CD4-positive, alpha-beta T cell treated with Interleukin-17A for 4 hours (primary cell): Measurements from ENCODE around the gene LIN28A.
A peak's percentile ranks its signal among the peaks of the same experiment; 100 is the strongest.

Experiments
- DNase-seq: peaks from one replicate; pipeline ENCODE4 v3.0.0-alpha.2; 2020; ENCODE audit warnings: mixed read lengths

Gene LIN28A

DNA sequence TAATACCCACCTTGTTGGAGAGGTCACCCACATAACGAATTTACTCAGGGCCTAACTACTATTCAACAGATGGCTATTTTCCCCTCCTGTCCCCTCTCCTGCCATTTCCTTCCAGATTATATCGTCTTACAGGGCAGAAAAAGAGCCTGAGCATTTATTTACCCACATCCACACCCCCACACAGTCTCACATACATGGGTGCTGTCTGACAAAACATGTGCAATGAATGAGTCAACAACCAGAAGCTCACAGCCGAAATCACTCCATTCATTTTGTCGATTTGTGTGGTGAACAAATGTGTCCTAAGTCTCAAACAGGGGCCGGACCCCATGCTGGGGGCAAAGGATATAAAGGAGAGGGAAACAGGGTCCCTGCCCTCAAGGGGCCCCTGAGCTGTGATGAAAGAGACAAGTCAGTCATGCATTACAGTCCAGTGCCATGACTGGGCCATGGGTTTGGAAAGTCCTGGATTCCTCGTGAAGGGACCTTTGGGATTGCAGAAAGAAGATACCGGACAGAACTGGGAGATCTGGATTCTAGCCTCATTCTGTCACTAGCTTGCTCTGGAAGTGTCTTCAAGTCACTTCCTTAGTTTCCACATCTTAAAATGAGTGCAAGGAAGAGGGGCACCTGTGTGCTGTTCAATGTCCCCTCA is 21.7 kb upstream of the LIN28A start:
- no peak for DNase-seq

DNA sequence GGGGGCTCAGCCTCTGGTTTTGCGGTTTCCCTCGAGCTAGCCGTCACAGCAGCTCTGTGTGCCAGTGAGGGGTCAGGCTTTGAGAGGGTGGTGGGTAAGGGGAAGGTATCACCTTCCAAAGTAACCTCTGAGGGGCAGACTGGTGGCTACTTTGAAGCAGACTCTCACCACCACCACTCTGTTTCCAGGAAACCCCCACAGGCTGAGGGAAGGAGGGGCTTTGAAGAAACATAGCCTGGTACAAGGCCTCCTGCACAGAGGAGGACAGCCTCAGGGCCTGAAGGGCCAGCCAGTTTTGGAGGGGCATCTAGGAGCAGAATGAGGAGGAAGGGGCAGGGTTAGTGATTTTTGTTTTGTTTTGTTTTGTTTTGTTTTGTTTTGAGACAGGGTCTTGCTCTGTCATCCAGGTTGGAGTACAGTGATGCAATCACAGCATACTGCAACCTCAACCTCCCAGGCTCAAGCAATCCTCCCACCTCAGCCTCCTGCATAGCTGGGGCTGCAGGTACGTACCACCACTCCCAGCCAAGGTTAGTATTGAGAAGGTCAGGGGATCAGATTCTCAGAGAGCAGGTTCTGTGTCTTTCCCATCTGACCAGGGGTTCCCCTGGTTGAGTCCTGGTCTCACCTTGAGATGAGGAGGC is 20.9 kb upstream of the LIN28A start:
- no peak for DNase-seq

DNA sequence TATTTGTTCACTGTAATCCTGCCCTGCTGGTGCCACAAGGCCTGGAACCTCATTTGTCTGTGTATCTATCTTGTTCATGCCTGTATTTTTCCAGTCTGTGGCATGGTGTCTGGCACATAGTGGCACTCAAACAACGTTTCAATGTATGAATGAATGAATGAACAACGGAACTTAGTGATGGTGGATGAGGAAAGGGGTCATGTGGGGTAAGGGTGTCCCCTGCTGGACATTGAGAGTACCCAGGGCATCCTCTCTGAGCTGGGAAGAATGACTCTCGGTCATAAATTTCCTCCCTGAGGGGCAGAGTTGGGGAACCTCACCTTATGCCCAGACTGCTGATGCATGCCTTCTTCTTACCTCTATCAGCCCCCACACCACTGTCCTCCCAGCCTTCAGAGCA is 19.2 kb upstream of the LIN28A start:
- peak; percentile 65 for DNase-seq

DNA sequence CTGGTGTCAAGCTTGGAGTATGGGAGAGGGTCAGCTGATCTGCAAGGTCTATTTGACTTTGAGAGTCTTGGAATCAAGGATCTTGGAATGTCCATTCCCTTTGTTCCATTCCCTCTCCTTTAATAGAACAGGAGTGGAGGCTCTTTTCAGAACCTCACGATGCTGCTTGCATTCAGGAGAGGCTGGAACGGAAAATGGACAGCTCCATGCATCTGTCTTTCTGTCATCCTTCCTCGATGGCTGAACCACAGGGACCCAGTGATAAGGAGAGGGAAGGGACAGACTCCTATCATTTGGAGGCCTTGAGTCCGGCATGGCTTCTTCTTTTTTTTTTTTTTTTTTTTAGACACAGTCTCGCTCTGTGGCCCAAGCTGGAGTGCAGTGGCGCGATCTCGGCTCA is 14.9 kb upstream of the LIN28A start:
- DNase-seq = no peak

- no peak for DNase-seq
These were observed 11.6 kb upstream of the LIN28A start for GRCh38 chr1:26399034-26399433.

DNA sequence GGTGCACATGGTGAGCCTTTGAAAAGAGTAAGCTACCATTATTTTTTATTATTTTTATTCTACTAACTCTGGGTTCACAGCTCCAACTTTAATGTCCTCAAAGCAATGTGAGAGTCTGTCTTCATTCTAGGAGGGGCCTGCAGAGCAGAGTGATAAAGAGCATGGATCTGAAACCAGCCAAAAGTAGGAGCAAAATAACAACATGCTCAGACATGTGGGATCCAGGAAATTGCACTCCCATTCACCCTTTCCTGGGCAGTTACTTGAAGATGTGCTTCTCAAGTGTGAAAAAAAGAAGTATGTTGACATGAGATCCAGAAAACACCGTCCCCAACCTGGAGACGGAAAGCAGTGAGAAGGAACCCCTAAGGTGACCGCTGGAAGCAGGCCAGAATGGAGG is 8.7 kb upstream of the LIN28A start:
- DNase-seq = no peak

- no peak for DNase-seq
These were observed 7.0 kb upstream of the LIN28A start for GRCh38 chr1:26403656-26404055.

- DNase-seq = no peak
These were observed 6.0 kb upstream of the LIN28A start for GRCh38 chr1:26404641-26405040.

- no peak for DNase-seq
These were observed 5.2 kb upstream of the LIN28A start for GRCh38 chr1:26405281-26405915.

DNA sequence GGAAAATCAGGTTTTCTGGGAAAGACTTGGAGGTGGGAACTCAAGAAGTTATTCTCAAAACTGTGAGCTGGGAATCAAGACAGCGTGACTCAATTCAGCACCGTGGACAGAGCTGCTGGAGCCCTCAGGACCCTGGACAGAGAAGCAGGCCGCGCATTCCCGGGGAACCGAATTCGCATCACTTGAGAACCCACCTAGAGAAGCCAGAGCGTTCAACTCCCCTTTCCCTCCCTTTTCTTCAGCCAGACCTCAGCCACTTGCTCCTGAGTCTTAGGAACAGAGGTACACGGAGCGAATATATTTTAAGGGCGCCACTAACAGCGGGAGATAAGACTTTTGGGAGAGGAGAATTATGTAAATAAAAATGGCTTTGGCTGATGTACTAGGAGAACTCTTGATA is 2.0 kb upstream of the LIN28A start:
- peak; percentile 84 for DNase-seq

- DNase-seq = peak; percentile 17
These were observed 1.3 kb upstream of the LIN28A start for GRCh38 chr1:26409191-26409807.

DNA sequence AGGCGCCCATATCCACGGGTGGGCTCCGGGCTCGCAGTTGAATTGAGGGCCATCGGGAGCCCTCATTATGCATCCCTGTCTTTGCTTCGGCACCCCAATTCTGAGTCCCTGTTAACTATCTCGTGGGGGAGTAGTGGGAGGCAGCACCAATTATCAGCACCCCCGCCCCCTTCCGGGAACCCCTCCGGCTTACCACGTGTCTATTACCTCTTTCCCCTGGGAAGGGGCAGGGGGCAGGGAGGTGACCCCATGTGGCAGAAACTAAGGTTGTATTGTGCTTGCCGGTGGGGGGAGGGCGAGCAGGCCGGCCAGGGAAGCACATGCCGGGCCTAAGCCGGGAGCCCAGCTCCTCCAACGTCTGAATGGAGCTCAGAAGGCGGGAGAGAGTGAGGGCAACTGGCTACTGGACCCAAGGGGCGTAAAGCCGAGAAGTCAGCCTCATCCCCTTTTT is 1.0 kb downstream of the LIN28A start:
- no peak for DNase-seq

DNA sequence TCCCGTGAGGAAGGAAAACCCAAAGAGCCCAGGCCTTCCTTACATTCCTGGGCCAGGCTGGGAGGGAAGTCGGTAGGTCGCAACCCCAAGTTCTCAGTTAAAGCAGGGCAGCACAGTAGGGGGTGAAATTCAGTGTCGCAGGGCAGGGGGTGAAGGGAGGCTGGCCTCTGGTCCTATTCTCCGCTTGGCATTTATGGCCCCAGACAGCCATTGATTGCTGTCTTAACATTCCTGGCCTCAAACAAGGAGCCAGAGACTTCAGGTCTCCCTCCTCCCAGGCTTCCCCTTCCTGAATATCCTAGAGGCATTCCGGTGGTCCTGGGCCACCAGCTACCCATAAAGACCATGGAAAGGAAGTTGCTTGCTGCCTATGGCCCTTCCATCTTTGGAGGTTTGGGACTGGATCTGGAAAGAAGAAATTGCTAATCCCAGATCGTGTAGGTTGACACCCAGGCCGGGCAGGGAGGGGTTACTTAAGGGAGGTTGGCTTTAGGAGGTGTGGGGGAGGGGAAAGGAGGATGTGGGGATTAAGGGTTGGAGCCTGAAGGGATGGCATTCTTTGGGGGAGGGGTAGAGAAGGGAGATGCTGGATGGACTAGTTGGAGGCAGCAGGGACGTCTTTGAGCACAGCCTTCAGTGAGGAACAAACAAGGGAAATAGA is 1.7 kb downstream of the LIN28A start:
- no peak for DNase-seq

DNA sequence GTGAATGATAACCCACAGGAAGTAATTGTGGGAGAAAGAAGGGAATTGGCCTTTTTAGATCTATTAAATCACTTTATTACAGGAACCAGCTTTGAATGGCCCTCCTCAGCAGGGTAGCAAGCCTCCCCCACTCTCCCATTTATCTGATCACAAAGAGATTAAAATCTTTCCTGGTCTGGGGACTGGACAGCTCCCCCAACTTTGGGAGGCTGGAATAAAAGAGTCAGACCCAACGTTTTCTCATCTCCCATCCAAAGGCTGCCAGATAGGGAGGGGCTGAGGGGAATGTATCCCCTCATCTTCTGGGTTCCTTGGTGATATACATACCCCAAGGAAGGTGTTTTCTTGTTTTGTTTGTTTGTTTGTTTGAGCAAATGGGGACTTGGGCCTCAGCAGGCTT is 2.4 kb downstream of the LIN28A start:
- DNase-seq = no peak

GRCh38 chr1:26417111-26417759 is 6.6 kb downstream of the LIN28A start:
- DNase-seq = peak; percentile 91

DNA sequence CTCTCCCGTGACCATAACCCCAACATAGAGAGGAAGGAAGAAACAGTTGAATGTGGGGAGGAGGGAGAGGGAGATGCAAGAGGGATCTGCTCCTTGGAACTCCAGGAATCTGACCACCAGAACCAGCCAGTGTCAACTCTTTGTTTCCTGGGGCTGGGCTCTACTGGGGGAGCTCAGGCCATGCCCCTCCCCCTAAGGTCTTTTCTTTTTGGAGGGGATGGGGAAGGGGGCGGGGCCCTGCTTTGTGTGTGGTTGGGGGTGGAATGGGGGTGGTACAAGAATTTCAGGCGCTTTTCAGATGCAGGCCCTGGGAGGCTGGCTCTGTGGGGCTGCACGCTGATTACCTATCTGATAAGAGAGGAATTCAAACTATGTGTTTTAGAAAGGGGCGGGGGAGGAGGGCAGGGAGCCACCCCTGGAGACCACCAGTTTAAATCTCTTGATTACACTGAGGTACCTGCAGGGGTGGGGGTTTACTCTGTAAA is 8.3 kb downstream of the LIN28A start:
- no peak for DNase-seq

DNA sequence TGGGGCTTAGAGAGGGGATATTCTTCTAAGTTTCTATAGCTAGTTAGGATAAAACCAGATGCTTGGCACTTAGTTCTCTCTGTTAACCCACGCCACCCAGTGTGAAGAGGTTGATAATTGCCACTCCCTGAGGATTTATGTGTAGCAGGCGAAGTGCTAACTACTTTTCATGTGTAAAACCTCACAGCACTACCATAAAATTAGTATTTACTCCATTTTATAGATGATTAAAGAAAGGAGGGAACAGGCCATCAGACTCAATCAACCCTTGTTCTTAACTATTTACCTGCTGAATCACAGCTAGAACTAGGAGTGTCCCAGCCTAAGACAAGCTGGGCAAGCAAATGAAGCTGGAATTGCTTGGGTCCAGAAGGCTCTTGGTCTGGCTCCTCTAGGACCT is 8.9 kb downstream of the LIN28A start:
- no peak for DNase-seq

GRCh38 chr1:26429721-26430120 is 19.1 kb downstream of the LIN28A start:
- no peak for DNase-seq

DNA sequence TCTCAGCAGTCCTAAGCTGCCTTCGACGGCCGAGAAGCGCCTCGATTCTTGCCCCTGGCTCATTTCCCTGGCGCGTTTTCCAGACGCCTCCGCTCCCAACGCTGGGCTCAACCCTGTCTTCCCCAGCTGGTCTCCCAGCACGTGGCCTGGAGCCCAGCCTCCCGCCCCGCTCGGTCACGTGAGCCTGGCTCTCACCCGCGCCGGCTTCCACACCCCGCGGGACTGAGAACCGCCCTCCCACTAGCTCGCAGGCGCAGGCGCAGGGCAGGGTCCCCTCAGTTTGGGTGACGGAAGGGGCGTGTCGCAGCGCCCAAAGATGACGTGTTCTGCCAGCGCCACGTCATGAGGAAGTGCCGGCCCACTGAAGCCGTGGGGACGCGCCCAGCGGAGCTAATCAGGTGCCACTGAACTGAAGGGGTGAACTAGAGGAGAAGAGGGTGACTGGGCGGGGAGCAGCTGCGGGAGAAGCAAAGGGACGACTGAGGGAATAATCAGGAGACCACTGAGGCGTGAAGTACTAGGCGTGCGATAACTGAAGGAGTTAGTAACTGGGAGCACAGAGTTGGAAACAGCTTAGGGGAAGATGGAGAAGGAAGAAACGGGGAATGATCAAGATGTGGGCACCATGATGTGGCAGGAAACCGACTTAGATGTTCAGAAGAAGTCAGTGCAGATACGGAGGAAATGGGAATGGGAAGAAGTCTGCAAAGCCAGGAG is 21.5 kb downstream of the LIN28A start, which contains the start of gene DHDDS:
Gene DHDDS (plus strand): TSS at position 343 of the 717 bp plus-strand sequence. CDS start 625 bp downstream, outside the sequence.
- peak; percentile 99 for DNase-seq

DNA sequence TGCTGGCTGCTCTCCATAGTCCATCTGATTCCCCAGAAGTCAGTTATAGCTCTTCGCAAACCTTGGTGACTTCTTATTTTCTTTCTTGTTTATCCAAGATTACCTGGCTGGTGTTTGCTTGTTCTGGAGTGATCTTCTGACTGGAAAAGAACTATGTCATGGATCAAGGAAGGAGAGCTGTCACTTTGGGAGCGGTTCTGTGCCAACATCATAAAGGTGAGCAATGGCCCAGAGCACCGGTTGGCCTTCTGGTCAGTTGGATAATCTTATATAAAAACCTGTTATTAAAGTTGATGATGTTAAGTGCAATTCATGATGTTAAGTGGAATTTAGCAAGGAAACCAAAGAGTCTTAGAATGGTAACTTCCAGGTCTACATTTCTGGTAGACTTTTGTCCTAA is 22.2 kb downstream of the LIN28A start:
- DNase-seq = no peak

- no peak for DNase-seq
These were observed 23.6 kb downstream of the LIN28A start for GRCh38 chr1:26434161-26434752.
